Endothelial cell of umbilical vein (primary cell): ENCODE data around the gene ISOC1. TPM values are rescaled to one million over a fixed set of nuclear protein-coding genes. Genes with fewer than 3 reads are reported as not detected.

Experiments used
- BruUV-seq: library from RNA; stranded (reverse); fragments of 400-500 nt; replicated peaks from 2 replicates; lab custom pipeline; 2021; lab: Mats Ljungman, UMichigan
- CTCF ChIA-PET: fragments of 300-600, 350-600 bp; sonication (Branson Sonifier 250); formaldehyde crosslinking; loops from one replicate; lab custom pipeline; 2021; ENCODE audit warnings: antibody characterized with exemption, inconsistent platforms; lab: Charles Lee
- POLR2A ChIA-PET: fragments of 300-600, 350-600 bp; sonication (Branson Sonifier 250); formaldehyde crosslinking; loops from one replicate; lab custom pipeline; 2021; ENCODE audit warnings: antibody characterized with exemption, inconsistent platforms; lab: Charles Lee
- DNase-seq: peaks from one replicate; pipeline ENCODE4 v3.0.0-alpha.2; 2011; ENCODE audit warnings: low read depth, low spot score
- FAIRE-seq: peaks from 2 replicates; lab custom pipeline; 2011; peaks lifted over from hg19 to GRCh38; lab: Jason Lieb, UNC
- H2AFZ ChIP-seq: 2 replicates; pipeline ENCODE4 v1.6.0; 2012; ENCODE audit warnings: low read depth, low read length, control low read depth, inconsistent platforms
- H3K27ac ChIP-seq: 2 replicates; pipeline ENCODE4 v1.5.1; 2011; ENCODE audit warnings: low read depth, mild to moderate bottlenecking, control low read depth, low read length, moderate library complexity; ENCODE audit not compliant: insufficient read depth
- H3K27me3 ChIP-seq, 2 experiments: 2 replicates each; pipeline versions ENCODE4 v1.6.0 to v1.6.1; 2011; ENCODE audit warnings: low read length in 2 of 2, mixed read lengths in 1 of 2; ENCODE audit not compliant: control insufficient read depth in 2 of 2, insufficient read depth in 2 of 2
- H3K36me3 ChIP-seq, 2 experiments: 2 replicates in 1 of 2; 3 replicates in 1 of 2; pipeline ENCODE4 v1.5.1; 2011; ENCODE audit warnings: low read length in 2 of 2, mild to moderate bottlenecking in 1 of 2, moderate library complexity in 1 of 2; ENCODE audit not compliant: control insufficient read depth in 2 of 2, insufficient read depth in 2 of 2; ENCODE audit errors: extremely low read depth in 1 of 2
- H3K4me1 ChIP-seq: 3 replicates; pipeline ENCODE4 v1.5.1; 2011; ENCODE audit warnings: mild to moderate bottlenecking, low read length; ENCODE audit not compliant: control insufficient read depth, insufficient read depth; ENCODE audit errors: extremely low read depth
- H3K4me2 ChIP-seq: 2 replicates; pipeline ENCODE4 v1.6.1; 2011; ENCODE audit warnings: low read length, control low read depth, mixed read lengths; ENCODE audit not compliant: insufficient read depth
- H3K4me3 ChIP-seq, 3 experiments: fragments of 200-600 bp in 1 of 3; sonication (generic), shearing (Covaris generic) in 1 of 3; replicated peaks in 1 of 3; 2 replicates each; pipeline ENCODE4 v1.5.1; 2011 to 2016; ENCODE audit warnings: control low read depth in 3 of 3, low read length in 3 of 3, mild to moderate bottlenecking in 2 of 3, inconsistent platforms in 1 of 3, low read depth in 1 of 3, moderate library complexity in 1 of 3; ENCODE audit not compliant: insufficient read depth in 1 of 3
- H3K79me2 ChIP-seq: 2 replicates; pipeline ENCODE4 v1.6.0; 2012; ENCODE audit warnings: low read length, inconsistent platforms; ENCODE audit not compliant: control insufficient read depth, insufficient read depth
- H3K9ac ChIP-seq: replicated peaks from 2 replicates; pipeline ENCODE3; 2011; ENCODE audit warnings: low read length, control low read depth; ENCODE audit not compliant: insufficient read depth; ENCODE audit errors: extremely low read depth
- H3K9me1 ChIP-seq: replicated peaks from 3 replicates; pipeline ENCODE4 v1.6.0; 2011; ENCODE audit warnings: mild to moderate bottlenecking, low read length; ENCODE audit not compliant: control insufficient read depth, insufficient read depth; ENCODE audit errors: extremely low read depth
- H3K9me3 ChIP-seq: replicated peaks from 2 replicates; pipeline ENCODE4 v1.5.1; 2012; ENCODE audit warnings: low read length, inconsistent platforms; ENCODE audit not compliant: control insufficient read depth, insufficient read depth
- H4K20me1 ChIP-seq: replicated peaks from 2 replicates; pipeline ENCODE3; 2011; ENCODE audit warnings: mild to moderate bottlenecking, low read length; ENCODE audit not compliant: control insufficient read depth, insufficient read depth; ENCODE audit errors: extremely low read depth
- EZH2 ChIP-seq: IDR thresholded peaks from 2 replicates; pipeline ENCODE4 v1.6.1; 2012; ENCODE audit warnings: borderline replicate concordance, low read depth, mild to moderate bottlenecking, moderate library complexity, low read length, inconsistent platforms; ENCODE audit not compliant: severe bottlenecking
- FOS ChIP-seq: IDR thresholded peaks from 2 replicates; pipeline ENCODE4 v1.6.1; 2011; ENCODE audit warnings: mild to moderate bottlenecking, low read length, moderate library complexity, borderline replicate concordance; ENCODE audit not compliant: insufficient read depth
- GATA2 ChIP-seq: IDR thresholded peaks from 2 replicates; pipeline ENCODE4 v1.7.0; 2011; ENCODE audit warnings: low read depth, mild to moderate bottlenecking, moderate library complexity, mixed read lengths, low read length; ENCODE audit not compliant: insufficient read length, insufficient read depth
- JUN ChIP-seq: IDR thresholded peaks from 2 replicates; pipeline ENCODE4 v1.6.1; 2011; ENCODE audit warnings: borderline replicate concordance, low read depth; ENCODE audit not compliant: insufficient read length, insufficient read depth
- MYC ChIP-seq: IDR thresholded peaks from one replicate; pipeline ENCODE4 v1.6.1; 2011; ENCODE audit warnings: mild to moderate bottlenecking, low read depth, low read length
- POLR2A ChIP-seq: IDR thresholded peaks from 2 replicates; pipeline ENCODE4 v1.6.1; 2012; ENCODE audit warnings: low read depth, mild to moderate bottlenecking, control low read depth, low read length
- POLR2AphosphoS5 ChIP-seq: IDR thresholded peaks from 2 replicates; pipeline ENCODE4 v1.6.1; 2012; ENCODE audit warnings: low read depth, mild to moderate bottlenecking, control low read depth, low read length, moderate library complexity; ENCODE audit not compliant: insufficient read depth
- dilution Hi-C: fragments of 300-500 bp; cut with MboI; formaldehyde crosslinking; loops from one replicate; pipeline ENCODE4 v1.15.0; 2019; ENCODE audit warnings: low sequenced_read_pairs; ENCODE audit not compliant: extremely low pct_ligation_motif_present
- intact Hi-C: fragments of 100-400 bp; cut with micrococcal nuclease; formaldehyde crosslinking; loops from one replicate; pipeline ENCODE4 v1.10.0; 2022
- polyA plus RNA-seq, 4 experiments: library from polyadenylated mRNA; depleted of rRNA in 3 of 4; stranded (reverse) in 3 of 4; unstranded in 1 of 4; fragments of >200 nt; gene quantifications; 2 replicates each; pipeline versions ENCODE4 v1.2.1 to v1.2.3, GENCODE V29; 2011 to 2012; ENCODE audit warnings: missing spikeins in 1 of 4
- total RNA-seq: library from RNA; stranded (reverse); gene quantifications from 2 replicates; pipeline ENCODE4 v1.2.3, GENCODE V29; 2021
- TF ChIP-seq, protein P1 (sequence below): IDR thresholded peaks from 2 replicates; pipeline ENCODE4 v1.6.1; 2011; ENCODE audit not compliant: insufficient read depth, insufficient read length
- TF ChIP-seq, protein P2 (sequence below), 2 donors: IDR thresholded peaks; 1 replicate in 1 of 2; 2 replicates in 1 of 2; pipeline ENCODE4 v1.5.1; 2011; ENCODE audit warnings: low read length in 2 of 2, mild to moderate bottlenecking in 2 of 2, moderate library complexity in 2 of 2, control low read depth in 1 of 2, inconsistent platforms in 1 of 2, low read depth in 1 of 2; ENCODE audit not compliant: insufficient read depth in 1 of 2; ENCODE audit errors: extremely low read depth in 1 of 2

ISOC1 gene
- total and polyA plus RNA-seq, 2 donors (not counting 3 experiments of a cell fraction or from before 2014, with no cell fraction given), result 21.4 to 21.6 TPM

DNA sequence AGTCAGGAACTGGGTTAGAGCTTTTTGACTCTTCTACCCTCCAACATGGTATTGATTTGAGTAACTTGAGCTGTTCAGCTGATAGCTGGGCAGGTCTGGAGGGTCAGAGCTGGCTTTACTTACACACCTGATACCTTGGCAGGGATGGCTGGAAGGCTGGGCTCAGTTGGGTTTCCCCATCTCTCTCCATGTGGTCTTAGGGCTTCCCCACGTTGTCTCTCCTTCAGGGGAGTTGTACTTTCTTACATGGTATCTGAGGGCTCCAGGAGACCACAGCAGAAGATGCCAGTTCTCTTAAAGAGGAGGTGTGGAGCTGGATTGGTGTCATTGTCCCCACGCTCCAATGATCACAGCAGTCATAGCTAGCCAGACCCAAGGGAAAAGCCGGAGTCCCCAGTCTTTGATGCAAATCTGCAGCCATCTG is 25.6 kb downstream of the ISOC1 start:
- H3K9me1 ChIP-seq, result no peaks in the 10 kb centered on the region
- no peaks in the 10 kb centered on the region for H3K36me3 ChIP-seq
- FAIRE-seq (no peak), DNase-seq (no peak)
- H3K79me2 ChIP-seq, result no peaks in the 10 kb centered on the region
- dilution Hi-C loops (no loop called here), intact Hi-C loops (no loop called here)
- TF ChIP-seq JUN (no peak), POLR2A (no peak), EZH2 (no peak), FOS (no peak), MYC (no peak), GATA2 (no peak), POLR2AphosphoS5 (no peak)
- TF ChIP-seq, protein P1, sequence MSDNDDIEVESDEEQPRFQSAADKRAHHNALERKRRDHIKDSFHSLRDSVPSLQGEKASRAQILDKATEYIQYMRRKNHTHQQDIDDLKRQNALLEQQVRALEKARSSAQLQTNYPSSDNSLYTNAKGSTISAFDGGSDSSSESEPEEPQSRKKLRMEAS, result no peak
- TF ChIP-seq, protein P2, sequence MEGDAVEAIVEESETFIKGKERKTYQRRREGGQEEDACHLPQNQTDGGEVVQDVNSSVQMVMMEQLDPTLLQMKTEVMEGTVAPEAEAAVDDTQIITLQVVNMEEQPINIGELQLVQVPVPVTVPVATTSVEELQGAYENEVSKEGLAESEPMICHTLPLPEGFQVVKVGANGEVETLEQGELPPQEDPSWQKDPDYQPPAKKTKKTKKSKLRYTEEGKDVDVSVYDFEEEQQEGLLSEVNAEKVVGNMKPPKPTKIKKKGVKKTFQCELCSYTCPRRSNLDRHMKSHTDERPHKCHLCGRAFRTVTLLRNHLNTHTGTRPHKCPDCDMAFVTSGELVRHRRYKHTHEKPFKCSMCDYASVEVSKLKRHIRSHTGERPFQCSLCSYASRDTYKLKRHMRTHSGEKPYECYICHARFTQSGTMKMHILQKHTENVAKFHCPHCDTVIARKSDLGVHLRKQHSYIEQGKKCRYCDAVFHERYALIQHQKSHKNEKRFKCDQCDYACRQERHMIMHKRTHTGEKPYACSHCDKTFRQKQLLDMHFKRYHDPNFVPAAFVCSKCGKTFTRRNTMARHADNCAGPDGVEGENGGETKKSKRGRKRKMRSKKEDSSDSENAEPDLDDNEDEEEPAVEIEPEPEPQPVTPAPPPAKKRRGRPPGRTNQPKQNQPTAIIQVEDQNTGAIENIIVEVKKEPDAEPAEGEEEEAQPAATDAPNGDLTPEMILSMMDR (IDR thresholded peaks at IDR 0.05; ENCODE audit: extremely low read depth in 1 of 2, insufficient read depth in 1 of 2, low read depth in 1 of 2, low read length in 2 of 2), result no peak
- H3K27ac ChIP-seq, result no peak overlapping the region
- ChIA-PET CTCF (interaction anchor here (0.7 to 1.2 kb wide), 4 partner anchors 8 to 215 kb away, joined by 3 read pairs; partner anchors contain the start of gene ISOC1), POLR2A (no interaction called here)
- no peak overlapping the region for H3K4me2 ChIP-seq
- H3K9ac ChIP-seq, result no peak overlapping the region
- no peaks in the 10 kb centered on the region for H3K9me3 ChIP-seq
- H3K27me3 ChIP-seq, result no peaks in the 10 kb centered on the region
- BruUV-seq, result no TSS peak
- H2AFZ ChIP-seq, result no peak overlapping the region
- H4K20me1 ChIP-seq, result no peaks in the 10 kb centered on the region
- no peak overlapping the region for H3K4me3 ChIP-seq
- H3K4me1 ChIP-seq, result no peaks in the 10 kb centered on the region
